ENCODE measurements around the gene NHLRC3. TPM values are rescaled to one million over a fixed set of nuclear protein-coding genes. Genes with fewer than 3 reads are reported as not detected.

Gene NHLRC3
- total and polyA plus RNA-seq, 9 of the 15 experiments (the other 6 are each of a cell fraction or from before 2014, with no cell fraction given): 5.5 to 15.3 (median 9.0) TPM

DNA sequence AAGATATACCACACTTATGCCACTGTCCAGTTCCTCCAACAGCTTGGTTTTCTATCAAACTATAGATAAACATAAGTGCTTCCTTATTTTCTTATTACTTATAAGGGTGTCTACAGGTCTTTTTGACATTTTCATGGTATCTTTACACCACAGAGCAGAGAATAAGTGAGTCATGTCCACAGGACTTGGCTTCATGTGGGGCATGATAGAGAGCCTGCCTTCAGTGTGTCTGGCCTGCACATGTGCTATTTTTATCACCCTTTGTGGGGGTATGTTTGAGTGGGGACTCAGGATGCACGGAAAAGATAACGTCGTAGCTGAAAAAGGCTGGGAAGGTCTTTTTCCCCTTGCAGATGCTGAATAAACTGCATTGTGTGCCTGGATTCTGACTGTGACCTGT is 39.5 kb upstream of the NHLRC3 start (continued):
- TF ChIP-seq, protein P1, sequence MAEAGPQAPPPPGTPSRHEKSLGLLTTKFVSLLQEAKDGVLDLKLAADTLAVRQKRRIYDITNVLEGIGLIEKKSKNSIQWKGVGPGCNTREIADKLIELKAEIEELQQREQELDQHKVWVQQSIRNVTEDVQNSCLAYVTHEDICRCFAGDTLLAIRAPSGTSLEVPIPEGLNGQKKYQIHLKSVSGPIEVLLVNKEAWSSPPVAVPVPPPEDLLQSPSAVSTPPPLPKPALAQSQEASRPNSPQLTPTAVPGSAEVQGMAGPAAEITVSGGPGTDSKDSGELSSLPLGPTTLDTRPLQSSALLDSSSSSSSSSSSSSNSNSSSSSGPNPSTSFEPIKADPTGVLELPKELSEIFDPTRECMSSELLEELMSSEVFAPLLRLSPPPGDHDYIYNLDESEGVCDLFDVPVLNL (CRISPR knock-in tag; IDR thresholded peaks at IDR 0.05; ENCODE audit: low read depth): no peak
- TF ChIP-seq ZBED1 (IDR thresholded peaks at IDR 0.05) (no peak), CC2D1A (IDR thresholded peaks at IDR 0.05) (peak; percentile 71; the same call in 1 of the 2 replicates), NCOA6 (IDR thresholded peaks at IDR 0.05) (no peak), CTBP1 (IDR thresholded peaks at IDR 0.05; ENCODE audit: borderline replicate concordance) (peak; percentile 36; the same call in 1 of the 2 replicates), RBBP5 (IDR thresholded peaks at IDR 0.05; ENCODE audit: borderline replicate concordance, insufficient read depth, low read length, poor library complexity, severe bottlenecking) (no peak), MTA2 (IDR thresholded peaks at IDR 0.05; ENCODE audit: low read depth) (peak; percentile 87), BHLHE40 (IDR thresholded peaks at IDR 0.05; ENCODE audit: low read length) (peak; percentile 76), SREBF1 (IDR thresholded peaks at IDR 0.05; ENCODE audit: borderline replicate concordance, low read depth, low read length) (no peak), TSC22D4 (tag; IDR thresholded peaks at IDR 0.05) (no peak), KLF16 (IDR thresholded peaks at IDR 0.05) (peak; percentile 95), ESRRB (CRISPR knock-in tag; IDR thresholded peaks at IDR 0.05; ENCODE audit: borderline replicate concordance) (no peak), MEF2A (IDR thresholded peaks at IDR 0.05; ENCODE audit: control insufficient read depth, low read depth, low read length) (peak; percentile 97), CBX2 (IDR thresholded peaks at IDR 0.05; ENCODE audit: insufficient read depth, low read length, poor library complexity, severe bottlenecking) (no peak), MYC (IDR thresholded peaks at IDR 0.05; ENCODE audit: low read depth, low read length) (peak; percentile 49; the same call in 1 of the 2 replicates), MYC (CRISPR knock-in tag; IDR thresholded peaks at IDR 0.05; ENCODE audit: borderline replicate concordance, low read depth) (no peak), EGR1 (conservative IDR thresholded peaks at IDR 0.05) (no peak), ARID1B (IDR thresholded peaks at IDR 0.05) (peak; percentile 95), ETV5 (CRISPR knock-in tag; IDR thresholded peaks at IDR 0.05; ENCODE audit: low read depth) (0 out of 2 replicates have a peak, but pooled peaks have one; percentile 32)
- TF ChIP-seq, protein P2, sequence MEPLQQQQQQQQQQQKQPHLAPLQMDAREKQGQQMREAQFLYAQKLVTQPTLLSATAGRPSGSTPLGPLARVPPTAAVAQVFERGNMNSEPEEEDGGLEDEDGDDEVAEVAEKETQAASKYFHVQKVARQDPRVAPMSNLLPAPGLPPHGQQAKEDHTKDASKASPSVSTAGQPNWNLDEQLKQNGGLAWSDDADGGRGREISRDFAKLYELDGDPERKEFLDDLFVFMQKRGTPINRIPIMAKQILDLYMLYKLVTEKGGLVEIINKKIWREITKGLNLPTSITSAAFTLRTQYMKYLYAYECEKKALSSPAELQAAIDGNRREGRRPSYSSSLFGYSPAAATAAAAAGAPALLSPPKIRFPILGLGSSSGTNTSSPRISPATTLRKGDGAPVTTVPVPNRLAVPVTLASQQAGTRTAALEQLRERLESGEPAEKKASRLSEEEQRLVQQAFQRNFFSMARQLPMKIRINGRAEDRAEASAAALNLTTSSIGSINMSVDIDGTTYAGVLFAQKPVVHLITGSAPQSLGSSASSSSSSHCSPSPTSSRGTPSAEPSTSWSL (CRISPR knock-in tag; IDR thresholded peaks at IDR 0.05; ENCODE audit: borderline replicate concordance): no peak
- TF ChIP-seq, protein P3, sequence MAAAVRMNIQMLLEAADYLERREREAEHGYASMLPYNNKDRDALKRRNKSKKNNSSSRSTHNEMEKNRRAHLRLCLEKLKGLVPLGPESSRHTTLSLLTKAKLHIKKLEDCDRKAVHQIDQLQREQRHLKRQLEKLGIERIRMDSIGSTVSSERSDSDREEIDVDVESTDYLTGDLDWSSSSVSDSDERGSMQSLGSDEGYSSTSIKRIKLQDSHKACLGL (CRISPR knock-in tag; IDR thresholded peaks at IDR 0.05; ENCODE audit: borderline replicate concordance, poor library complexity, severe bottlenecking): no peak
- TF ChIP-seq, protein P4, sequence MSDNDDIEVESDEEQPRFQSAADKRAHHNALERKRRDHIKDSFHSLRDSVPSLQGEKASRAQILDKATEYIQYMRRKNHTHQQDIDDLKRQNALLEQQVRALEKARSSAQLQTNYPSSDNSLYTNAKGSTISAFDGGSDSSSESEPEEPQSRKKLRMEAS (CRISPR knock-in tag; IDR thresholded peaks at IDR 0.05): peak; percentile 76
- TF ChIP-seq, protein P5, sequence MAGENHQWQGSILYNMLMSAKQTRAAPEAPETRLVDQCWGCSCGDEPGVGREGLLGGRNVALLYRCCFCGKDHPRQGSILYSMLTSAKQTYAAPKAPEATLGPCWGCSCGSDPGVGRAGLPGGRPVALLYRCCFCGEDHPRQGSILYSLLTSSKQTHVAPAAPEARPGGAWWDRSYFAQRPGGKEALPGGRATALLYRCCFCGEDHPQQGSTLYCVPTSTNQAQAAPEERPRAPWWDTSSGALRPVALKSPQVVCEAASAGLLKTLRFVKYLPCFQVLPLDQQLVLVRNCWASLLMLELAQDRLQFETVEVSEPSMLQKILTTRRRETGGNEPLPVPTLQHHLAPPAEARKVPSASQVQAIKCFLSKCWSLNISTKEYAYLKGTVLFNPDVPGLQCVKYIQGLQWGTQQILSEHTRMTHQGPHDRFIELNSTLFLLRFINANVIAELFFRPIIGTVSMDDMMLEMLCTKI (IDR thresholded peaks at IDR 0.05; ENCODE audit: partially characterized antibody): no peak
- TF ChIP-seq, protein P6, sequence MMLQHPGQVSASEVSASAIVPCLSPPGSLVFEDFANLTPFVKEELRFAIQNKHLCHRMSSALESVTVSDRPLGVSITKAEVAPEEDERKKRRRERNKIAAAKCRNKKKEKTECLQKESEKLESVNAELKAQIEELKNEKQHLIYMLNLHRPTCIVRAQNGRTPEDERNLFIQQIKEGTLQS (IDR thresholded peaks at IDR 0.05): peak; percentile 78
- TF ChIP-seq, protein P6 (CRISPR knock-in tag; conservative IDR thresholded peaks at IDR 0.05): peak; percentile 83; the same call in 1 of the 2 replicates
